ENCODE measurements around the gene SLC6A1.

SLC6A1 gene

DNA sequence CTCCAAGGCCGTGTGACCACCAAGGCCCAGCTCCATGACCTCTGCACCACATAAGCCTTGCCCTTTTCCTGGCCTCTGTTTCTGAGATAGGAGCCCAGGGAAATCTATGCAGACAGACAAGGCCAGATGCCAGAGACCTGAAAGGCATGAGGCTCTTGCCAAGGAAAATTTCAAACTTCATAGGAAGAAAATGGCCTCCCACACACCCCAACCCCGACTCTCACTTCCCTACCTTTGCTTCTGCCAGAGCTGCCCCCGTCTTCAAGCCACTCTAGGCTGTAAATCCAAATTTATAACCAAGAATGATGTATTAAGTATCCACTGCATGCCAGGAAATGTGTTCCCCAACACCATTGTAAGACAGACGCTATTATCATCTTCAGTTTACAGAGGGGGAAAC is 96.3 kb downstream of the SLC6A1 start:
- TF ChIP-seq, protein P1, sequence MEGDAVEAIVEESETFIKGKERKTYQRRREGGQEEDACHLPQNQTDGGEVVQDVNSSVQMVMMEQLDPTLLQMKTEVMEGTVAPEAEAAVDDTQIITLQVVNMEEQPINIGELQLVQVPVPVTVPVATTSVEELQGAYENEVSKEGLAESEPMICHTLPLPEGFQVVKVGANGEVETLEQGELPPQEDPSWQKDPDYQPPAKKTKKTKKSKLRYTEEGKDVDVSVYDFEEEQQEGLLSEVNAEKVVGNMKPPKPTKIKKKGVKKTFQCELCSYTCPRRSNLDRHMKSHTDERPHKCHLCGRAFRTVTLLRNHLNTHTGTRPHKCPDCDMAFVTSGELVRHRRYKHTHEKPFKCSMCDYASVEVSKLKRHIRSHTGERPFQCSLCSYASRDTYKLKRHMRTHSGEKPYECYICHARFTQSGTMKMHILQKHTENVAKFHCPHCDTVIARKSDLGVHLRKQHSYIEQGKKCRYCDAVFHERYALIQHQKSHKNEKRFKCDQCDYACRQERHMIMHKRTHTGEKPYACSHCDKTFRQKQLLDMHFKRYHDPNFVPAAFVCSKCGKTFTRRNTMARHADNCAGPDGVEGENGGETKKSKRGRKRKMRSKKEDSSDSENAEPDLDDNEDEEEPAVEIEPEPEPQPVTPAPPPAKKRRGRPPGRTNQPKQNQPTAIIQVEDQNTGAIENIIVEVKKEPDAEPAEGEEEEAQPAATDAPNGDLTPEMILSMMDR (IDR thresholded peaks at IDR 0.05; ENCODE audit: low read depth, low read length): no peak
- TF ChIP-seq EZH2phosphoT487 (IDR thresholded peaks at IDR 0.05; ENCODE audit: low read depth): no peak
- no peak overlapping the region for H3K4me2 ChIP-seq (ENCODE audit: low read length)
- no peaks in the 10 kb centered on the region for H3K9me3 ChIP-seq (ENCODE audit: insufficient read depth, low read length)
- no peak overlapping the region for H3K27ac ChIP-seq (ENCODE audit: low read length)
- peaks cover 8% of the 10 kb centered on the region for H3K4me1 ChIP-seq (ENCODE audit: low read length)
- H3K4me3 ChIP-seq (ENCODE audit: low read length): no peak overlapping the region
- no peaks in the 10 kb centered on the region for H3K36me3 ChIP-seq (replicated peaks; ENCODE audit: low read depth, low read length)
- no peaks in the 10 kb centered on the region for H4K20me1 ChIP-seq (ENCODE audit: insufficient read depth, low read length)
- no peak overlapping the region for H3K9ac ChIP-seq (ENCODE audit: low read length)
- peaks cover 7% of the 10 kb centered on the region; the same call in 1 of the 2 replicates for H3K27me3 ChIP-seq (ENCODE audit: low read depth, low read length)
- H2AFZ ChIP-seq (ENCODE audit: low read depth, low read length): no peak overlapping the region
- no peaks in the 10 kb centered on the region for H3K79me2 ChIP-seq (ENCODE audit: low read length)

Measured in OCI-LY3 (cell line).